A549 (cell line): ENCODE results near the gene TNKS2. TPM values are rescaled to one million over a fixed set of nuclear protein-coding genes. Genes with fewer than 3 reads are reported as not detected.
A peak's percentile ranks its signal among the peaks of the same experiment; 100 is the strongest.

Experiments
- ATAC-seq, 2 experiments: fragments of 200-7000 bp in 1 of 2; fragments of >200 bp in 1 of 2; cut with Nextera tagmentation in 1 of 2; cut with Tn5 transposase in 1 of 2; 3 replicates each; pipeline versions ENCODE4 v1.8.0 to v1.9.1; 2018 to 2020; ENCODE audit warnings: mild to moderate bottlenecking in 1 of 2, moderate library complexity in 1 of 2
- CTCF ChIA-PET: fragments of 300-600 bp; sonication (Branson Sonifier 250); formaldehyde crosslinking; extraction: SDS; loops from one replicate; lab custom pipeline; 2021; ENCODE audit warnings: antibody characterized with exemption, inconsistent platforms; lab: Yijun Ruan, JAX
- POLR2A ChIA-PET: fragments of 350-600 bp; formaldehyde crosslinking; extraction: SDS; loops from one replicate; lab custom pipeline; 2021; ENCODE audit warnings: antibody characterized with exemption, inconsistent platforms; lab: Yijun Ruan, JAX
- DNase-seq, 2 experiments: peaks; one replicate each; pipeline versions ENCODE4 v3.0.0 to v3.0.0-alpha.2; 2011 to 2016; ENCODE audit warnings: low read depth in 1 of 2, low spot score in 1 of 2
- FAIRE-seq: peaks from 2 replicates; lab custom pipeline; 2011; peaks lifted over from hg19 to GRCh38; lab: Jason Lieb, UNC
- H3K27ac ChIP-seq, 2 experiments: fragments of >200 bp; sonication (Bioruptor Twin); formaldehyde crosslinking; 3 replicates each; pipeline ENCODE4 v1.5.1; 2016 to 2017
- H3K4me1 ChIP-seq: fragments of >200 bp; sonication (Bioruptor Twin); formaldehyde crosslinking; 3 replicates; pipeline ENCODE4 v1.6.1; 2016
- H3K4me2 ChIP-seq: fragments of >200 bp; sonication (Bioruptor Twin); formaldehyde crosslinking; 3 replicates; pipeline ENCODE4 v1.6.1; 2016
- H3K4me3 ChIP-seq: fragments of >200 bp; sonication (Bioruptor Twin); formaldehyde crosslinking; 3 replicates; pipeline ENCODE4 v1.5.1; 2016
- H3K9me3 ChIP-seq: fragments of >200 bp; sonication (Bioruptor Twin); formaldehyde crosslinking; 3 replicates; pipeline ENCODE4 v1.6.1; 2016
- ATOH8 ChIP-seq: fragments of 250-450 bp; sonication (Bioruptor Pico); IDR thresholded peaks from 2 replicates; pipeline ENCODE4 v1.5.0; 2020; ENCODE audit warnings: low read depth, mild to moderate bottlenecking, moderate library complexity
- BHLHE40 ChIP-seq: IDR thresholded peaks from 2 replicates; pipeline ENCODE4 v1.6.1; 2012; ENCODE audit warnings: low read depth, low read length, inconsistent platforms
- EHF ChIP-seq: fragments of 250-450 bp; sonication (Bioruptor Pico); IDR thresholded peaks from 2 replicates; pipeline ENCODE4 v1.5.0; 2020; ENCODE audit warnings: mild to moderate bottlenecking
- EP300 ChIP-seq, 2 experiments: fragments of >200 bp; sonication (Bioruptor Twin); formaldehyde crosslinking; IDR thresholded peaks; 2 replicates in 1 of 2; 3 replicates in 1 of 2; pipeline ENCODE4 v1.6.1; 2016 to 2017
- GATA3 ChIP-seq: IDR thresholded peaks from 2 replicates; pipeline ENCODE4 v1.6.1; 2012; ENCODE audit warnings: borderline replicate concordance
- HDAC2 ChIP-seq: fragments of 200-600 bp; sonication (generic); IDR thresholded peaks from 2 replicates; pipeline ENCODE4 v1.6.1; 2016
- HES2 ChIP-seq: fragments of >200 bp; sonication (Bioruptor Twin); formaldehyde crosslinking; IDR thresholded peaks from 2 replicates; pipeline ENCODE4 v1.6.1; 2016
- HEYL ChIP-seq: fragments of 250-450 bp; sonication (Bioruptor Pico); IDR thresholded peaks from 2 replicates; pipeline ENCODE4 v1.8.0; 2021; ENCODE audit warnings: mild to moderate bottlenecking, moderate library complexity
- HMGXB4 ChIP-seq: fragments of 250-450 bp; sonication (Bioruptor Pico); IDR thresholded peaks from 2 replicates; pipeline ENCODE4 v1.5.0; 2021; ENCODE audit warnings: mild to moderate bottlenecking, moderate library complexity, borderline replicate concordance
- HOXA7 ChIP-seq: fragments of 250-450 bp; sonication (Bioruptor Pico); IDR thresholded peaks from 2 replicates; pipeline ENCODE4 v1.5.0; 2020; ENCODE audit warnings: mild to moderate bottlenecking, moderate library complexity
- HOXB13 ChIP-seq: fragments of 250-450 bp; sonication (Bioruptor Pico); IDR thresholded peaks from 2 replicates; pipeline ENCODE4 v1.5.0; 2020; ENCODE audit warnings: low read depth, mild to moderate bottlenecking, moderate library complexity
- JUNB ChIP-seq: fragments of >200 bp; sonication (Bioruptor Twin); formaldehyde crosslinking; IDR thresholded peaks from 2 replicates; pipeline ENCODE4 v1.6.1; 2016
- MAFK ChIP-seq: fragments of 450-650 bp; IDR thresholded peaks from 2 replicates; pipeline ENCODE4 v1.6.1; 2014; ENCODE audit not compliant: partially characterized antibody
- MAX ChIP-seq: IDR thresholded peaks from 2 replicates; pipeline ENCODE4 v1.6.1; 2012
- NR3C1 ChIP-seq: fragments of >200 bp; sonication (Bioruptor Twin); formaldehyde crosslinking; IDR thresholded peaks from 3 replicates; pipeline ENCODE4 v1.6.1; 2017
- PHF8 ChIP-seq: fragments of 200-600 bp; sonication (generic); IDR thresholded peaks from 2 replicates; pipeline ENCODE4 v1.6.1; 2016; ENCODE audit warnings: low read depth, mild to moderate bottlenecking, antibody characterized with exemption, moderate library complexity, borderline replicate concordance
- RAD21 ChIP-seq, 2 experiments: fragments of >200 bp in 1 of 2; sonication (Bioruptor Twin) in 1 of 2; formaldehyde crosslinking in 1 of 2; IDR thresholded peaks in 1 of 2; conservative IDR thresholded peaks in 1 of 2; 2 replicates in 1 of 2; 3 replicates in 1 of 2; pipeline ENCODE4 v1.6.1; 2012 to 2018; ENCODE audit warnings: inconsistent platforms in 1 of 2
- REST ChIP-seq: fragments of 200-600 bp; sonication (generic); IDR thresholded peaks from 2 replicates; pipeline ENCODE4 v1.6.1; 2016; ENCODE audit warnings: antibody characterized with exemption, mild to moderate bottlenecking, moderate library complexity
- RFX5 ChIP-seq: fragments of 450-650 bp; IDR thresholded peaks from 2 replicates; pipeline ENCODE4 v1.7.1; 2014; ENCODE audit warnings: antibody characterized with exemption, mild to moderate bottlenecking, moderate library complexity
- RNF2 ChIP-seq: fragments of 200-600 bp; sonication (generic); IDR thresholded peaks from 2 replicates; pipeline ENCODE4 v1.6.1; 2016; ENCODE audit warnings: low read depth, mild to moderate bottlenecking, antibody characterized with exemption, moderate library complexity, borderline replicate concordance
- SMC3 ChIP-seq: fragments of >200 bp; sonication (Bioruptor Twin); formaldehyde crosslinking; IDR thresholded peaks from 3 replicates; pipeline ENCODE4 v1.6.1; 2018; ENCODE audit warnings: inconsistent platforms
- TFCP2L1 ChIP-seq: fragments of 250-450 bp; sonication (Bioruptor Pico); IDR thresholded peaks from 2 replicates; pipeline ENCODE4 v1.5.0; 2021; ENCODE audit warnings: mild to moderate bottlenecking
- ZFP36 ChIP-seq: fragments of 450-650 bp; IDR thresholded peaks from 2 replicates; pipeline ENCODE4 v1.6.1; 2014; ENCODE audit warnings: borderline replicate concordance; ENCODE audit not compliant: partially characterized antibody
- ZSCAN20 ChIP-seq: fragments of 250-450 bp; sonication (Bioruptor Pico); IDR thresholded peaks from 2 replicates; pipeline ENCODE4 v1.8.0; 2022; ENCODE audit warnings: mild to moderate bottlenecking, moderate library complexity
- WGBS: methylation state at CpG from one replicate; pipeline ENCODE4 v1.1.6; 2017; ENCODE audit errors: missing lambda C conversion rate; 5-methylcytosine and 5-hydroxymethylcytosine counted together
- polyA plus RNA-seq, 4 experiments: library from polyadenylated mRNA; depleted of rRNA in 3 of 4; stranded (reverse); fragments of >200 nt; fragmentation: RNase III in 1 of 4; extraction: RNeasy Plus Mini Kit Qiagen cat#74134 plus additional on column Dnase treatment in 1 of 4; gene quantifications; 2 replicates in 3 of 4; 3 replicates in 1 of 4; pipeline ENCODE4 v1.2.3, GENCODE V29; 2011 to 2017

TNKS2 gene
- polyA plus RNA-seq, 2 of the 4 experiments (the other 2 are of a cell fraction), result 20.6 to 45.3 TPM

- Histone ChIP-seq H3K4me3 (no peak overlapping the region), H3K4me1 (peaks cover 33% of the 10 kb centered on the region), H3K27ac (no peak overlapping the region), H3K4me2 (peak overlapping the region; percentile 93), H3K9me3 (no peaks in the 10 kb centered on the region)
- no peak for TF ChIP-seq PHF8
- TF ChIP-seq HDAC2, result no peak
- no peak for TF ChIP-seq GATA3
- no peak for TF ChIP-seq ATOH8 (CRISPR knock-in tag)
- TF ChIP-seq HMGXB4 (CRISPR knock-in tag), result no peak
- no peak for TF ChIP-seq EHF (CRISPR knock-in tag)
- no peak for TF ChIP-seq SMC3
- TF ChIP-seq MAX, result no peak
- no peak for TF ChIP-seq HOXA7 (CRISPR knock-in tag)
- no peak for TF ChIP-seq MAFK
- TF ChIP-seq HES2, result no peak
- TF ChIP-seq NR3C1, result no peak
- no peak for TF ChIP-seq REST
- TF ChIP-seq RFX5, result no peak
- no peak for TF ChIP-seq EP300 (IDR thresholded peaks at IDR 0.05)
- POLR2A ChIA-PET, result no interaction called here
- FAIRE-seq (no peak), DNase-seq (no peak), ATAC-seq (no peak)
- CTCF ChIA-PET, result interaction anchor here (0.6 to 0.8 kb wide), 2 partner anchors 13 to 178 kb away, joined by 3 read pairs; no protein-coding TSS in a partner anchor
- 89% methylated on average over 1 of the region's 1 CpG for WGBS
Measured at GRCh38 chr10:91800756-91801155, 2.5 kb downstream of the TNKS2 start.

GRCh38 chr10:91803386-91804125 is 5.3 kb downstream of the TNKS2 start:
- TF ChIP-seq RNF2 (no peak), TFCP2L1 (CRISPR knock-in tag) (no peak), BHLHE40 (no peak), PHF8 (no peak), RAD21 (conservative IDR thresholded peaks at IDR 0.05 in 1 of 2, IDR thresholded peaks at IDR 0.05 in 1 of 2) (no peak), ZSCAN20 (no peak), HEYL (CRISPR knock-in tag) (no peak), HOXB13 (CRISPR knock-in tag) (no peak), ZFP36 (no peak), GATA3 (no peak), JUNB (no peak), HDAC2 (no peak)
- FAIRE-seq (no peak), DNase-seq (no peak), ATAC-seq (no peak)
- H3K4me1 ChIP-seq, result peaks cover 14% of the 10 kb centered on the region; the same call in 2 of the 3 replicates
- ChIA-PET POLR2A (no interaction called here), CTCF (interaction anchor here (0.7 to 1.3 kb wide), 2 partner anchors 29 to 45 kb away, joined by 3 read pairs; no protein-coding TSS in a partner anchor)
- no peaks in the 10 kb centered on the region for H3K9me3 ChIP-seq
- no peak overlapping the region for H3K4me3 ChIP-seq
- WGBS, result 87% methylated on average over 3 of the region's 3 CpGs
- no peak overlapping the region for H3K27ac ChIP-seq
- no peak overlapping the region for H3K4me2 ChIP-seq
